GM19328 (cell line): ENCODE measurements around the gene SIL1.
"Not testable (repeated sequence)": the region's sequence is repeated elsewhere in the genome, so short reads cannot be mapped to it uniquely, and the experiment has no call there.

ENCODE experiments used
- ATAC-seq: cut with Tn5 transposase; IDR thresholded peaks from one replicate; pipeline ENCODE4 v1.9.1; 2021; ENCODE audit warnings: mild to moderate bottlenecking, moderate library complexity; ENCODE audit not compliant: unreplicated experiment

SIL1 gene

DNA sequence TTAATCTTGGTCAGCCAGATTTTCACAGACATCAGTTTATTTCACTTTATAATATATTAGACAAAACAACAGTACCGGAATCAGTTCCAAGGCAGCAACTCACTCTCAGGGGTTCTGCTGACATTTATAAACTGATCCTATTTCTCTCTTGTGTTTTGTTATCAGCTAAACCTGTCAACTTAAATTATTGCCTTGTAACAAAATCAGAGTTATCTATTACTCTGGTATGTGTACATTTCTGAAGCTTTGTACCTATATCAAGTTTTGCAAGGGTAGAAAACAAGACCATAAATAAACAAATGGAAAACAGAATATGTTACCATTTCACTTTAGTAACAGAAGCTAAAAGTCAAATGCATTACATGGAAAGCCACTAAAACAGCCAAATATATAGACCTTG lies 122.1 kb downstream of the SIL1 start:
- ATAC-seq: no peak

DNA sequence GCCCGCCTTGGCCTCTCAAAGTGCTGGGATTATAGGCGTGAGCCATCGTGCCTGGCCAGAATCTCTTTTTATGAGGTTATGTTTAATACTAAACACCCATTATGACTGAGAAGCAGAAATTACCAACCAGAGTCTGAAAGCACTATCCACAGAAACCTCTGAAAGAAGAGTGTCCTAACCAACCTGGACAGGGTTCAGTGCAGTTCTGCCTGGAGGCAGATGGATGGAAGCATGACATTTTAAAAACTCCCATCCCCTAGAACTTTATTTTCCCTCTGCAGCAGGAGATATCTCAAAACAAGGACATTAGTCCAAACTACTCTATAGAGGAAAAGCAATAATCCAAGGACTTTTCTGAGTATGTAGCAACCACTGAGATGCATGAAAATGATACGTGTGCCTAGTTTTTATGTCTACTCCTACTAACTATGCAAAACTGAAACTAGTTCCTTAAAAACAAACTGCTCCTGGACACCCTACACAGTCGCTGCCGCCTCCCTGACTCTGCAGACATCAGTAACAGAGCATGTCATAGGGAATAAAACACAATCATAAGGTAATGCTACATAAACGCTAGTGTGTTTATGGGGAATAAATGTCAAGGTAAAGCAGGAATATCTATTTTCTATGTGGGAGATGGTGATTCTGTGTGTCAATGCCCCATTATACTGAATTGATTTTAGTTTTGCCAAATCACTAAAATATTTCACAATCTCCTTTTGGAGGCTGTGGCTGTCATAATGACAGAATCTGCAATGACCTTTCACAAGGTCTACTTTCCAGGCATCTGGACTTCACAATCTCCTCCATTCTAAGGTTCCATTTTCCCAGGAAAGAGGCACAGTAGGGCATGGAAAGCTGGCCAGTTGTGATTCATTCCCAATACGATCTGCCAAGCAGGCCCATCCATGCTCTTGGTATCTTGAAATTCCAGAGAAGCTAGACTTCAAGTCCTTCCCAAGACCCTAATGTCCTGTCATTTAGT lies 122.8 kb downstream of the SIL1 start:
- no peak for ATAC-seq

DNA sequence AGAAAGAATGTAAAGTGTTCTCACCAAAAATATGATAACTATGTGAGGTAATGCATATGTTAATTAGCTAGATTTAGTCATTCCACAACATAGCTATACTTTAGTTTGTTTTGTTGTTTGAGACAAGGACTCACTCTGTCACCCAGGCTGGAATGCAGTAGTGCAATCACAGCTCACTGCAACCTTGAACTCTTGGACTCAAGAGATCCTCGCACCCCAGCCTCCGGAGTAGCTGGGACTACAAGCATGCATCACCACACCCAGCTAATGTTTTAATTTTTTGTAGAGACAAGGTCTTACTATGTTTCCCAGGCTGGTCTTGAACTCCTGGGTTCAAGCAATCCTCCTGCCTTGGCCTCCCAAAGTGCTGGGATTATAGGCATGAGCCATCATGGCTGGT lies 124.2 kb downstream of the SIL1 start:
- not testable (repeated sequence) for ATAC-seq

DNA sequence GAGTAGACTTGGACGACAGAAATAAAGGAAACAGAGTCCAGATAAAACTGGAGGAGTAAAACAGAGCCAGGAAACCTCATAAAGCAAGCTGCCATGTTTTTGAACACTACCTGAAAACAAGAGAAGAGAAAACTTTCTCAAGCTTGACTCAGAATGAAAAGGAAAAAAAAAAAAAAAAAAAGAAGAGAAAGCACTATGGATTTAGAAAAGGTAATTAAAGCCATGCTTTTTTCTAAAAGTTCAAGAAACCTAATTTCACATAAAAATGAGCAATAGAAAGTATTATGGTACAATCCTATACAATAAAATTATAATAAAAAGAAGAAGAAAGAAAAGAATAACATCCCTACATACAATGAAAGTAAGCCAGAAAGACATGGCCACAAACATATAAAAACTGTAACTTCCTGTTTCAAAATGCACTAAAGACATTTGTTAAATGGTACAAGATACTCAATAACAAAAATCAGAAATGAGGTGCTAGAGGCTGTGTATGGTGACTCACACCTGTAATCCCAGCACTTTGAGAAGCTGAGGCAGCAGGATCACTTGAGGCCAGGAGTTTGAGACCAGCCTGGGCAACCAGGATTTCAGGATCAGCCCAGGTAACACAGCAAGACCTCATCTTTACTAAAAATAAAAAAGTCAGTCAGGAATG lies 129.5 kb downstream of the SIL1 start:
- no peak for ATAC-seq

DNA sequence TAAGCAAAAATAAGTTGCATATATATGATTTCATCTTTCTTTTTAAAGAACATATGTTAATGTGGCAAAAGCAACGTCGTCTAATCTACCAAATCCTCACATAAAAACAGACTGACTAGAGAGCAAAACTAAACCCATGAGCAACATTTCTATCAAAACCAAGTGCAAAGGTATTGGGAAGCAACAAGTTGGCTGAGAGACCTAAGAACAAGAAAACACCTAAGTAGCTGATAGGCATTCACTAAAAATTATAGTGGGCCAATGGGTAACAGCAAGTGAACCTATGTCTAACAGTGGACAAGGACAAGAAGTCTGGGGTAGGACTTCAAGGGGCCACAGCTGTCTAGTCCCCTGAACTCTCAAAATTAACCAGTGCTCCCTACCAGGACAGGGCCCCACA lies 130.1 kb downstream of the SIL1 start:
- ATAC-seq: no peak

DNA sequence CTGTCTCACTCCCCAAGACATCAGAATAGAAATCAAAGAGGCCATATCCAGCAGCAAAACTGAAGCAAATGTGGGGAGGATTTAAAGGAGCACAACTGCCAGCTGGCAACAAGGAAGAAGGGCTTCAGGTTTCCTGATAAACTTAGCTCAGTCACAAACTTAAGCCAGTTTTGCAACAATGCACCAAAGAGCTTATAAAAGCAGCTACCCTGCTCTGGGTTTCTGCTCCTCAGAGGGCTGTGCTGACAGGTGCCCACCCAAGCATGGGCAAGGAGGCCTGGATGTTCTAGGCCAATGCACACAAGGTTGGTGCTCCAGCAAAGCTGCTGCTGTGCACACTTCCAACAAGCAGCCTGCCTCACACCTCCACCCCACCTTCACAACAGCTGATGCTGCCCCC lies 132.9 kb downstream of the SIL1 start:
- ATAC-seq: no peak

DNA sequence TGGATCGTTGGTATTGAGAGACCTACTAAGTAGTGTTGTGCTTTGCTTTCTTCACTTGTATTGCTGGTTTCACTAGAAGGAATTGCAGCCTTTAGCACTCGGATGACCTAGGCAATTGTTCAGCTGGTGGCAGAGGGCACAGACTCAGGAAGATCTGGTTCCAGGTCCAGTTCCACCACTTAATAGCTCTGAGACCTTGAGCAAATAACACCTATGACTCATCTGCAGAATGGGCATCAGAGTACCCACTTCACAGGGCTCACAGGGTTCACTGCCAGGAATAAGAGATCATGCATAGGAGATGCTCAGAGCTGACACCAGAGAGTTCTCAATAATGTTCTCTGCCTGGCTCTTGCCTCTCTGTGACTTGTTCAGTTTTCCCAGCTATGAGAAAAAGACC lies 133.6 kb downstream of the SIL1 start:
- ATAC-seq: no peak

DNA sequence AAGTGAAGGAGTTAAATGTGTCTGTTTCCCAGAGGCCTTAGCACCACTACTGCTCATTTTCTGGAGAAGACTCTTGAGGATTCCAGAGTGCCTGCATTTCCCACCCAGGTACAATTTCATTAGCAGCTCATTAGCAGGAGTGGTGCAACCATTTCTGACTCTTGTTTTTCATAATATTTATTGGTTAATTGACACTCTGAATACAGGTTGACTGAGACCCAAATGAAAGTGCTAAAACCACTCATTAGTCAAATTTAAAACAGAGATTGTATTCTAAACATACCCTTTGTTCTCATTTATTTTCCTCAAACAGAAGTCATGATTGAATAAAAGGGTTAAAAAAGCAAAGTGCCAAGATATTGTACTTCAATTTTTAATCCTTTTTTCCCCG lies 134.5 kb downstream of the SIL1 start:
- no peak for ATAC-seq

DNA sequence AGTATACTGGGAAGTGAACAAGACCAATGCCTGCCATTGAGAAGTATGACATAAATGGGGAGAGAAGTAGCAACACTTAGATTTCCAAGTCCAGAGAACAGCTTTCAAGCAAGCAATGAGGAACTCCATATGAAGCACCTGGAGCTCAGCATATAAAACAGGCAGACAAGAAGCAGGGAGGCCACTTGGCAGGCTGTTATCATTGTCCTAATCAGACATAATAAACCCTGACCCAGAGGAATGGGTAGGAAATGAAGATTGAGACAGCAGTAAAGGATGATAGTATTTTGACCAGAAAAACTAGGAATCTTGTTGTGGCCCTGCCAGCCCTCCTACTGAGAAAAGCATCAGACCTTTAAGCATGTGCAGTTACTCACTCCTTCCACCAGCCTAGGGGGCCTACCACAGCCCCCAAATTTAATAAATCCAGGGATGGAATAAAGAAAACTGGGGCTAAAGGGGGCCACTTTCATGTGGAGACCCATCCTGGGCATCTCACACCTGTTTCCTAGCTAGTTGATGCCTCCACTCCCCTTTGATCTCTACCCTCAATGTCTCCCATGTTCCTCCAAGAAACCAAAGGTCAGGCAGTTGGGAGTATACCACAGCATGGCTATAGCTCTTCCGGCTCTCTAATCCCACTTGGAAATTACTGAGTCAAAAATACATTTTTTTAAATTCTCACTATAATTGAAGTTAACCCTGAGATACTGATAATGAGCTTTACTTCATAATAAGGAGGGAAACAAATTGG lies 135.1 kb downstream of the SIL1 start:
- no peak for ATAC-seq

DNA sequence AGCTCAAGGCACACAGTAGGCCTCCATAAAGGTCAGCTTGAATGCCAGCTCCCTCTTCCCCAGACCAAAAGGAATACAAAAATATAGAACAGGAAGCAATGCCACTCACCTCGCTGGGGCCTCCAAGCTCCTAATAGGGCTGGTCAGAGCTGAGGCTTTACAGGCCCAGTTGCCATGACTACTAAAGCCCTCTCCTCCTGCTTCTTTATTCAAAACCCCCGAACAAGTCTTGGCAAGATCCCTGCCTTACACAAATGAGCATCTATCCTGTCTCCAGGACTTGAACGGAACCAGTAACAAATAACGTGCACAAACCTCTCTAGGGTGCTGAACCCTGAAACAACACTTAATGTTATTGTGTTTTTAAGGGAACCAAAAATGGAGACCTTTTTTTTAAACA lies 136.3 kb downstream of the SIL1 start:
- ATAC-seq: no peak

DNA sequence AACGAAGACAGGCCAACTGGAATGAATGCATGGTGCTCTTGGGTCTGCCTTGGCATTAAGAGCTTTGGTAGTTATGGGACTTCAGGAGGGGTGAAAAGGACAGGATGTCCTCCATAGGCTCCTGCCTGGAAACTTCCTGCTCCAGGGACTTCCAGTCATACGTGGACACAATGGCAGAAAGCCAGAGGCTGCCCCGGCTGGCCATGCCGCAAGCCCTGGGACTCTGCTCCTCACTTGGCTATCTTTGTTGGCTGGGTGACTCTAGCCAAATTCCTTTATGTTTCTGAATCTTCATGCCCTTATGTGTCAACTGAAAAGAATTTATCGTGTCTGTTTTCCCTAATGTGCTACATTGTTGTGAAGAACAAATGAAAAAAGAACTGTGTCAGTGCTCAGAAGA lies 136.9 kb downstream of the SIL1 start:
- no peak for ATAC-seq

DNA sequence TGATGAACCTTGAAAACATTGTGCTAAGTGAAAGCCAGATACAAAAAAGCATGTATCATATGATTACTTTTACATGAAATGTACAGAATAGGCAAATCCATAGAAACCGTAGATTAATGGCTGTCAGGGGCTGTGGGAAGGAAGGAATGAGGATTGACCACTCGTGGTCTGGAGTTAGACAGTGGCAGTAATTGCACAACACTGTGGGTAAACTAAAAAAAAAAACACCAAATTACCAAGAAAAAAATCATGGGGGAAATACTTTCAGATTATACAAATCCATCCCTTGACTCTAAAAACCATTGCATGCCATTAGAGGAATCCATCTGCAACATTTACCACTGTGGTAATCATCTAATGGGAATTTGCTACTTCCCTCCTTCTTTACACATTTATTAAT lies 140.0 kb downstream of the SIL1 start:
- no peak for ATAC-seq

DNA sequence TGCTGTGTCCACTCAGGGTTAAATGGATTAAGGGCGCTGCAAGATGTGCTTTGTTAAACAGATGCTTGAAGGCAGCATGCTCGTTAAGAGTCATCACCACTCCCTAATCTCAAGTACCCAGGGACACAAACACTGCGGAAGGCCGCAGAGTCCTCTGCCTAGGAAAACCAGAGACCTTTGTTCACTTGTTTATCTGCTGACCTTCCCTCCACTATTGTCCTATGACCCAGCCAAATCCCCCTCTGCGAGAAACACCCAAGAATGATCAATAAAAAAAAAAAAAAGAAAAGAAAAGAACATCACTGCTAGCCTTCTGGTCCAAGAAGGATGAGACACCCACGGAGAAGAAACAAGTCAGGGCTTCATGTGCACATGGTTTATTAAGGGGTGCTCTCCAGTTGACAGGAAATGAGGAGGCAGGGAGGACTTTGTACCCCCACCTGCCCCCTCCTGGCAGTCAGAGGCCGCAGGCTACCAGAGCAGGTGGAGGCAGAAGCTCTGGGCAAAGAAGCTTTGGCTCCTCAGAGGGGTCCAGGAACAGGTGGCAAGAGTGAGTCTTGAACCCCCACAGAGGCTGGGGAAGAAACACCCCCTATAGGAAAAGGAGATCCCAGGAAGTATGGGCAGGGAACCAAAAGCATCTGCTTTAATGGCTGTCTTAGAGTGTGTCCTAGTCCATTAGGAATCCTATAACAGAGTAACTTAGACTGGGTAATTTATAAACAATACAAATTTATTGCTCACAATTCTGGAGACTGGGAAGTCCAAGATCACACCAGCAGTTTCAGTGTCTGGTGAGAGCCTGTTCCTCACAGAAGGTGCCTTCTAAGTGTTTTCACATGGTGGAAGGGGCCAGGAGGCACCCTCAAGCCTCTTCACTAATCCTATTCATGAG lies 140.9 kb downstream of the SIL1 start:
- not testable (repeated sequence) for ATAC-seq

DNA sequence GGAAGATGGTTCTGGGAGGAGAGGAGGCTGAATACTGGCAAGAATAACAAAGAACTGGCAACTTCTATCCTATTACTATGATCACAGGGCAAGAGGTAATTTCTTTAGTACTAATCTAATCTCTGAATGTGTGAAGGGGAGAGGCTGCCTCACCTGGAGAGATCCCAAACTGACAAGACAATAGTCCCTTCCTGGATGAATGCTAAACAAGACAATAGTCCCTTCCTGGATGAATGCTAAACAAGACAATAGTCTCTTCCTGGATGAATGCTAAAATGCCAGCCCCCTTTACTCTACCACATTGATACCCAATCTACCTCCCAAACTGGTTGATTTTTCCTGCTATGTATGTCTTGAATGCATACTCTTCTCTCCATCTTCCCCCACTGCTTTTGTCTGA lies 145.2 kb downstream of the SIL1 start:
- ATAC-seq: no peak

DNA sequence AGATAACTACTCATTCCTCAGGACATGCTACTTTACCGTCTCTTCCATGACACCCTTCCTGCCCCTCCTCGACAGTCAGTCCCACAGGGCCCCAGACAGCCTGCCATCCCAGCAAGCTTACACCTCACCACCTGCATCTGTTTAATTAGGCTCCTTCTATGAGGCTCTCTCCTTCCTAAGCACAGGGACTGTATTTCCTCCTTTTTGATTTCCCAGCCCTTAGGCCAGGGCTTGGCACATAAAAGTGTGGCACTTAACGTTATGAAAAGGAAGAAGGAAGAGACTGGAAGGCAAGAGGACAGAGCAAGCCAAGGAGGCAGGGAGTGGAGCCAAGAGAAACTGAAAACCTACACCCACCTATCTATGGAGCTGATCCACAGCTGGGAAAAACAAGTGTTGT lies 146.8 kb downstream of the SIL1 start:
- no peak for ATAC-seq

DNA sequence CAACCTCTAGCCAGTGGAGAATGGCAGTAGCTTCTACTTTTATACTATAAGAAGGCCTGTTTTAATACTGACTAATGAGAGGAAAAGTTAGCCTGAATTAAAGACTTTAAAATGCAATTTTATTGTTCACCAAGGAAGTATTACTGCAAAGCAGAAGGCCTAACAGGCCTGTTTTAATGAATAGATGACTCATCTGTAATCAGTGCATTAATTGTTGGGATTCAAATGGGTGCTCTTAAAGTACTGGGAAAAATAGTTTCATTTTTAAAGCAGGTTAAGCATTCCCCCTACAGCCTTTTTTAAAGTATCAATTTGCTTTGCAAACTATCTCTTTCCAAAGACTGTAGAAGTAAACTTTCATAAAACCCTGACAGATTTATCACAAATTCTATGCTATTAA lies 147.7 kb downstream of the SIL1 start:
- ATAC-seq: no peak

DNA sequence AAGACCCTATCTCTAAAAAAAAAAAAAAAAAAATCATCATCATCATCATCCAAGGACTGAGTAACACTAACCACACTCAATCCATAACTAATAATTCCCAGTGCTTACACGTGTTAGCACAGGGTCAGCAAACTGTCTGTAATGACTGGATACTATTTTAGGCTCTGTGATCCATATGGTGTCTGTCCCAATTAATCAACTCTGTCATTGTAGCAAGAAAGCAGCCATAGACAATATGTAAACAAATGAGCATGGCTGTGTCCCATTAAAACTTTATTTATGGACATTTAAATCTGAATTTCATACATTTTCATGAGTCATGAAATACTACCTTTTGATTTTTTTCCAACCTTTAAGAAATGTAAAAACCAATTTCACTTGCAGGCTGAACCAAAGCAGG lies 148.4 kb downstream of the SIL1 start:
- ATAC-seq: no peak

DNA sequence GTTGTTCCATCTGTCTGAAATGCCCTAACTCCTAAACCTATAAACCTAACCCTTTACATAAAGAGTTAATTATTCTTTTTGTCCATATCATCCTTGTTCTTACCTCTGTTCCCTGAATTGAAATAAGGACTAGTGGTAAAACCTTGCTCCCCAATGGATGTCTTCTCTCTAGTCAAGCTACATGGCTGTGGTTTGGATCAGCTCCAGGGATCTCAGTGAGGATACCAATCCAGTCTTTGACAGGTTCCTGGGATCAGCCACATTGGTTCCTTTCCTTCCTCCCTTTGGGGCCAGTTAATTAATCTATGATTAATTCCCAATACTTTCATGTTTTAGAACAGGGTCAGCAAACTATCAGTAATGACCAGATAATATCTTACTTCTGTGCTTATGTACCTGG lies 151.6 kb downstream of the SIL1 start:
- ATAC-seq: no peak

DNA sequence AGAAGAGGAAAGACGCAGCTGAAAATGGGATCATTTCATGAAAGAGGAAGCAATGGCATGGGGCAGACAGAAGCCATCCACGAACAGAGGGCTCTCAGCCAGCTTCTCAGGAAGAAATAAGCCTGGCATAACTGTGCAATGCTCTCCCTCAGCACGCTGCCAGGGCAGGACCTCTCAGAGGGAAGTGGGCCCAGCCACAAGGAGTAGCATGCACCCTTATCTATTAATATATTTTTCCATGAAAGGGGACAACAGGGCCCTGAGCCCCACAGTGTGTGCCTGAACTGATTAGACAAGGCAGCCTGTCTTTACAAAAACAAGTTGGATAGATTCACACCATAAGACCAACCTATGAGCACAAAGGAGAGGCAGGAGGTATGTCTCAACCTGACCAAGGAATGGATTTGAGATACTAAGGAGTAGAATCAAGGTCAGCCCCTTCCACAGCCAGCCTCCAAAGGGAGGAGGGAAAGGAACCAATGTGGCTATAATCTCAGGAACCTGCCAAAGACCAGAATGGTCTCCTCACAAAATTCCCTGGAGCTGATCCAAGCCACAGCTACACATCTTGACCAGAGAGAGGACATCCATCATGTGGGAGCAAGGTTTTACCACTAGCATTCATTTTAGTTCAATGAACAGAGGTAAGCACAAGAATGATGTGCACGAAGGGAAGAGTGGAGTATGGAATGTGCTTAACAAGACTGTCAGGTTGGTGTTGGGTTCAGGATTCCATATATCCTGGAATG lies 154.8 kb downstream of the SIL1 start:
- ATAC-seq: no peak

DNA sequence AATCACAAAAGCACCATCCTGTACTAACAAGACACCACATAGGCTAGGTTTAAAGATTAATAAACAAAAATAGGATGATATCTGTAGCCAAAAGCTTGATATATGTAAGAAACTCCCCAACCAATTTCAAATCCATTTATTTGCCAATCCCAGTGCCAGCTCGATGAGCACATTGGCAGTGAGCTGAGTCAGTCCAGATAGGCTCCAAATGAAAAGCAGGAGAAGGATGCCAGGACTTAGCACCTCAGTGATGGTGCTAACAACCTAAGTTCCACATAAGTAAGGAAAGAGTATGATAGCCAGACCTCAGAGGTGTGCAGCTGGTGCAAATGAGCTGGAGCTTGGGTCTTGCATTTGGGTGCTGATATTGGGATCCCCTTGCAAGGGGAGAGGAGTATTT lies 158.1 kb downstream of the SIL1 start:
- no peak for ATAC-seq
